K562 (cell line): Measurements from ENCODE around the gene MTG1. TPM values are rescaled to one million over a fixed set of nuclear protein-coding genes. Genes with fewer than 3 reads are reported as not detected.

Experiments
- BACH1 ChIP-seq: fragments of 200-800 bp; sonication (Bioruptor generic); IDR thresholded peaks from 2 replicates; pipeline ENCODE4 v1.6.1; 2016; ENCODE audit warnings: missing genetic modification characterization, missing compliant biosample characterization
- FUS ChIP-seq: fragments of 200-400 bp; formaldehyde crosslinking; optimal IDR thresholded peaks from 2 replicates; pipeline ENCODE3; 2017; ENCODE audit warnings: low read depth, low read length
- HBP1 ChIP-seq: fragments of 450-650 bp; formaldehyde crosslinking; IDR thresholded peaks from 2 replicates; pipeline ENCODE4 v1.4.0; 2022; ENCODE audit warnings: missing genetic modification characterization
- NR2F6 ChIP-seq: fragments of 450-650 bp; formaldehyde crosslinking; IDR thresholded peaks from 2 replicates; pipeline ENCODE4 v1.4.0; 2020; ENCODE audit warnings: mild to moderate bottlenecking
- OTX1 ChIP-seq: fragments of 450-650 bp; formaldehyde crosslinking; IDR thresholded peaks from 2 replicates; pipeline ENCODE4 v1.4.0; 2022; ENCODE audit warnings: mild to moderate bottlenecking
- PRDM10 ChIP-seq: fragments of 450-650 bp; IDR thresholded peaks from 2 replicates; pipeline ENCODE4 v1.6.1; 2018; ENCODE audit not compliant: partially characterized antibody
- RBBP5 ChIP-seq: fragments of 200-600 bp; sonication (generic); IDR thresholded peaks from 2 replicates; pipeline ENCODE4 v1.6.1; 2012; ENCODE audit warnings: borderline replicate concordance, mild to moderate bottlenecking, low read length, control low read depth, inconsistent platforms; ENCODE audit not compliant: insufficient read depth, poor library complexity, severe bottlenecking
- RBM39 ChIP-seq: fragments of 200-400 bp; formaldehyde crosslinking; optimal IDR thresholded peaks from 2 replicates; pipeline ENCODE3; 2018; ENCODE audit warnings: low read depth, low read length
- SNAPC5 ChIP-seq: fragments of 250-450 bp; sonication (Bioruptor Pico); IDR thresholded peaks from 2 replicates; pipeline ENCODE4 v1.8.0; 2021; ENCODE audit warnings: moderate library complexity, mild to moderate bottlenecking, inconsistent platforms
- SP1 ChIP-seq: sonication (generic); formaldehyde crosslinking; IDR thresholded peaks from 2 replicates; pipeline ENCODE4 v1.8.1; 2022; ENCODE audit warnings: mild to moderate bottlenecking, missing genetic modification reagents
- ZNF165 ChIP-seq: fragments of 250-450 bp; sonication (Bioruptor Pico); IDR thresholded peaks from 2 replicates; pipeline ENCODE4 v1.4.0; 2020; ENCODE audit warnings: borderline replicate concordance
- ZNF324 ChIP-seq: fragments of 250-450 bp; sonication (Bioruptor Pico); IDR thresholded peaks from 2 replicates; pipeline ENCODE4 v1.4.0; 2020; ENCODE audit warnings: mild to moderate bottlenecking
- polyA plus RNA-seq, 8 experiments: library from polyadenylated mRNA; depleted of rRNA in 4 of 8; stranded (reverse) in 5 of 8; unstranded in 3 of 8; fragments of >200 nt; fragmentation: Nextera tagmentation in 2 of 8; fragmentation: Illumina TruSeq in 1 of 8; extraction: Ambion mirVana in 2 of 8; extraction: Trizol in 1 of 8; gene quantifications; 2 replicates each; pipeline versions ENCODE4 v1.2.1 to v1.2.3, GENCODE V29; 2011 to 2014; ENCODE audit warnings: inconsistent platforms in 1 of 8, missing spikeins in 1 of 8
- total RNA-seq, 7 experiments: library from RNA; depleted of rRNA in 6 of 7; stranded (reverse); fragments of >200 nt in 6 of 7; fragmentation: Illumina TruSeq in 2 of 7; extraction: Trizol in 2 of 7; gene quantifications; 2 replicates each; pipeline versions ENCODE4 v1.2.1 to v1.2.3, GENCODE V29; 2011 to 2021; ENCODE audit warnings: low replicate concordance in 1 of 7

The MTG1 gene
- total and polyA plus RNA-seq, 9 of the 15 experiments (the other 6 are each of a cell fraction or from before 2014, with no cell fraction given) = 2.8 to 28.2 (median 15.4) TPM

- TF ChIP-seq HBP1 (CRISPR knock-in tag) (peak; percentile 30; the same call in 1 of the 2 replicates), RBBP5 (no peak), FUS (no peak), SNAPC5 (CRISPR knock-in tag) (no peak), RBM39 (no peak), BACH1 (tag) (no peak), OTX1 (CRISPR knock-in tag) (peak; percentile 47; the same call in 1 of the 2 replicates), ZNF165 (CRISPR knock-in tag) (no peak), NR2F6 (no peak), ZNF324 (CRISPR knock-in tag) (no peak), SP1 (CRISPR knock-in tag) (no peak), PRDM10 (no peak)
These were observed 44.8 kb upstream of the MTG1 start (continued) for GRCh38 chr10:133349160-133349568.
